Muscle of leg (tissue), 11 donors: Measurements from ENCODE around the gene MADCAM1. TPM values are rescaled to one million over a fixed set of nuclear protein-coding genes. Genes with fewer than 3 reads are reported as not detected.

Experiments
- DNase-seq: peaks from one replicate; pipeline ENCODE4 v3.0.0; 2013
- H3K27ac ChIP-seq: one replicate; pipeline ENCODE4 v1.5.1; 2013; ENCODE audit warnings: mild to moderate bottlenecking, low read length, control low read depth
- H3K27me3 ChIP-seq: one replicate; pipeline ENCODE4 v1.6.1; 2013; ENCODE audit warnings: low read length; ENCODE audit not compliant: control insufficient read depth, insufficient read depth
- H3K36me3 ChIP-seq: one replicate; pipeline ENCODE4 v1.6.1; 2013; ENCODE audit warnings: low read length; ENCODE audit not compliant: control insufficient read depth, insufficient read depth
- H3K4me1 ChIP-seq: one replicate; pipeline ENCODE4 v1.6.1; 2013; ENCODE audit warnings: low read length; ENCODE audit not compliant: control insufficient read depth, insufficient read depth
- H3K4me3 ChIP-seq: one replicate; pipeline ENCODE4 v1.5.1; 2013; ENCODE audit warnings: low read length, control low read depth
- H3K9me3 ChIP-seq: replicated peaks from 2 replicates; pipeline ENCODE4 v1.6.1; 2013; ENCODE audit warnings: low read depth, low read length; ENCODE audit not compliant: control insufficient read depth
- WGBS: methylation state at CpG from one replicate; pipeline ENCODE4 v1.1.5; 2013; ENCODE audit warnings: missing lambda C conversion rate; ENCODE audit not compliant: insufficient coverage; 5-methylcytosine and 5-hydroxymethylcytosine counted together
- polyA plus RNA-seq, 8 donors: library from polyadenylated mRNA; unstranded; fragments of 120-200 nt; gene quantifications; one replicate each; pipeline versions ENCODE4 v1.2.1 to v1.2.3, GENCODE V29; 2013; ENCODE audit warnings: inconsistent platforms in 1 of 8, low replicate concordance in 1 of 8; ENCODE audit not compliant: insufficient read length in 8 of 8, insufficient read depth in 1 of 8
- total RNA-seq: library from RNA; stranded (reverse); fragments of 120-200 nt; gene quantifications from one replicate; pipeline ENCODE4 v1.2.4, GENCODE V29; 2013

MADCAM1 gene
- total and polyA plus RNA-seq, 9 donors: 4.0 to 15.7 (median 10.3) TPM

DNA sequence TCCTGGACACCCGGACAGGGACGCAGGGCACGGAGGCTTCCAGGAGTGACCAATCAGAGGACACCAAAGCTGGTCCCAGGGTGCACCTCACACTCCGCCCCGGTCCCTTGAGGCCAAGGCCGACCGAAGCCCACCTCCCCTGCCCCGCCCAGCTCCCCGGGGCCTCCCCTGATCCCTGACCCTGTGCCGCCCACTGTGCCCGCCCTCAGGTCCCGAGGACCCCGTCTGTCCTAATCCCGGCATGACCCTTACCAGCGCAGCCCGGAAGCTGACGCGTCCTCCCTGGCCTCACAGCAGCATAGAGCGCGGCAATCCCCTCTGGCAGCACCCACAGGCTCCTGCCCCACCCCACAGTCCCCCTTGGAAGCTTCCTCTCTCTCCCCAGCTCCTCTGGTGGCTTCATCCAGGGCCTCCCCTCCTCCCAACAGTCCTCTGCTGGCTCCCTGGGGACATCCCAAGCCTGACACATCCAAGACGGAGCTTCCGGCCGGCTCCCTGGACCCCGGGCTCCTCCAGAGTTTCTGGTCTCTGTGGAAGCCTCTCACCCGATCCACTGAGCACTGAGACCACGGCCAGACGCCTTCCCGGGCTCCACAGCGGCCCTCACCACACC is 27.9 kb downstream of the MADCAM1 start:
- H3K36me3 ChIP-seq: peaks cover 5% of the 10 kb centered on the region
- H3K4me3 ChIP-seq: no peak overlapping the region
- peaks cover 5% of the 10 kb centered on the region for H3K4me1 ChIP-seq
- 62% methylated on average over 25 of the region's 29 CpGs for WGBS
- DNase-seq: no peak
- no peak overlapping the region for H3K27ac ChIP-seq
- H3K27me3 ChIP-seq: no peaks in the 10 kb centered on the region
- peaks cover 10% of the 10 kb centered on the region for H3K9me3 ChIP-seq

DNA sequence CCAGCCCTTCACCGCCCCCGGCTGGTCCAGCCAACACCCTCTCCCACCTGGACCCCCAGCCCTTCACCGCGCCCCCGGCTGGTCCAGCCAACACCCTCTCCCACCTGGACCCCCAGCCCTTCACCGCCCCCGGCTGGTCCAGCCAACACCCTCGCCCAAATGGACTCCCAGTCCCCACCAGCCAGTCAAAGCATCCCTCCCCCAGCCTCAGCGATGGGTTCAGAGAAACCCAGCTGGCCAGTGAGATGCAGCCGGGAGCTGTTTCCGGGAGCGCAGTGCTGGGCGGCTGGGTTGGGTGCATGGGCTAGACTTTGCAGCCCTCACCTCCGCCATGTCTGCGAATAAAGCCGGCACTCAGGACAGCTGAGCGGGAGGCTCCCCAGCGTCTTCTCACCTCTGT is 28.7 kb downstream of the MADCAM1 start:
- Histone ChIP-seq H3K36me3 (peaks cover 1% of the 10 kb centered on the region), H3K27me3 (no peaks in the 10 kb centered on the region), H3K9me3 (peaks cover 10% of the 10 kb centered on the region), H3K4me1 (peaks cover 5% of the 10 kb centered on the region), H3K27ac (no peak overlapping the region), H3K4me3 (no peak overlapping the region)
- 59% methylated on average over 11 of the region's 18 CpGs for WGBS
- no peak for DNase-seq

DNA sequence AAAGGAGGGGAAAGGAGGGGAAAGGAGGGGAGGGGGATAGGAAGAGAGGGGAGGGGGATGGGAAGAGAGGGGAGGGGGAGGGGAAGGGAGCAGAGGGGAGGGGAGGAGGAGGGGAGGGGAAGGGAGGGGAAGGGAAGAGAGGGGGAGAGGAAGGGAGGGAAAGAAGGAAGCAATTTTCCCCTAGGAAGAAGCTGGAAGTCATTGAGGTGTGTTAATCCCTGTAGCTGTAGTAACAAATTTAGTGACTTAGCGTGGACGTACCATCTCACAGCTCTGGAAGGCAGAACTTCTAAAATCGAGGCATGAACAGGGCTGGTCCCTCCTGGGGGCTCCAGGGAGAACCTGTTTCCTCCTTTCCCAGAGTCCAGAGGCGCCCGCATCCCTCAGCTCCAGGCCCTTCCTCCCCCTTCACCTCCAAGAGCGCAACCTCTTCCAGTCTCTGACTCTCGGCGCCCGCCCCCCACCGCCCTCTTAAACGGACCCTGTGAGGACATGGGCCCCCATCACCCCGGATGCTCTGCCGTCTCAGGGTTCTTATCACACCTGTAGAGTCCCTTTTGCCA is 29.7 kb downstream of the MADCAM1 start:
- H3K27me3 ChIP-seq: no peaks in the 10 kb centered on the region
- DNase-seq: no peak
- H3K9me3 ChIP-seq: peaks cover 10% of the 10 kb centered on the region
- H3K36me3 ChIP-seq: no peaks in the 10 kb centered on the region
- peaks cover 11% of the 10 kb centered on the region for H3K4me1 ChIP-seq
- 26% methylated on average over 11 of the region's 13 CpGs for WGBS
- H3K4me3 ChIP-seq: no peak overlapping the region
- no peak overlapping the region for H3K27ac ChIP-seq

DNA sequence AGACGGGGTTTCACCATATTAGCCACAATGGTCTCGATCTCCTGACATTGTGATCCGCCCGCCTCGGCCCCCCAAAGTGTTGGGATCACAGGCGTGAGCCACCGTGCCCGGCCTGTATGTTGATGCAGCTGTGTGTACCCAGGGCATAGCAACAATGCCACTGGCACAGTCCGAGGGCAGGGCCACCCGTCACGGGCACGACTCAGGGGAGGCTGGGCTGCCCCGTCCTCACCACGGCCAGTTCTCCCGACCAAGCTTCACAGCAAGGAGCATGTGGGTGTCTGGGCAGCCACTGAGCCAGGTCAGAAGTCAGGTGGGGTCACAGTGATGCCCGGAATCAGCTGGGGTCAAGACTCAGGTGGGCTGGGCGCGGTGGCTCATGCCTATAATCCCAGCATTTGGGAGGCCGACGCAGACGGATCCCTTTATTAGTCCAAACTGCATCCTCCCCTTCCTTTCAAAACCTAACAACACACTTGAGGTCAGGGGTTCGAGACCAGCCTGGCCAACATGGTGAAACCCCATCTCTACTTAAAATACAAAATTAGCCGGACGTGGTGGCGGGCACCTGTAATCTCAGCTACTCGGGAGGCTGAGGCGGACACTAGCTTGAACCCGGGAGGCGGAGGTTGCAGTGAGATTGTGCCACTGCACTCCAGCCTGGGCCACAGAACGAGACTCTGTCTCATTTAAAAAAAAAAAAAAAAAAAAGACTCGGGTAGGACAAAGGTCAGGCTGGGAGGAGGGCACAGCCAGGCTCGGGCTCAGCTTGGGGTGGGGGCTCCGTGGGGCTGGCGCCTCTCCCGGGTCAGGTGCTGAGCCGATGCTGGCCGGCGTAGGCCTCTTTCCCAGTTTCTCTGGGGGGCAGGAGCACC is 34.1 kb downstream of the MADCAM1 start:
- H3K27ac ChIP-seq: peak overlapping the region; percentile 89
- no peaks in the 10 kb centered on the region for H3K9me3 ChIP-seq
- H3K4me1 ChIP-seq: peaks cover 25% of the 10 kb centered on the region
- DNase-seq: no peak
- H3K36me3 ChIP-seq: peaks cover 14% of the 10 kb centered on the region
- H3K4me3 ChIP-seq: peak overlapping the region; percentile 78
- no peaks in the 10 kb centered on the region for H3K27me3 ChIP-seq
- 68% methylated on average over 30 of the region's 38 CpGs for WGBS

DNA sequence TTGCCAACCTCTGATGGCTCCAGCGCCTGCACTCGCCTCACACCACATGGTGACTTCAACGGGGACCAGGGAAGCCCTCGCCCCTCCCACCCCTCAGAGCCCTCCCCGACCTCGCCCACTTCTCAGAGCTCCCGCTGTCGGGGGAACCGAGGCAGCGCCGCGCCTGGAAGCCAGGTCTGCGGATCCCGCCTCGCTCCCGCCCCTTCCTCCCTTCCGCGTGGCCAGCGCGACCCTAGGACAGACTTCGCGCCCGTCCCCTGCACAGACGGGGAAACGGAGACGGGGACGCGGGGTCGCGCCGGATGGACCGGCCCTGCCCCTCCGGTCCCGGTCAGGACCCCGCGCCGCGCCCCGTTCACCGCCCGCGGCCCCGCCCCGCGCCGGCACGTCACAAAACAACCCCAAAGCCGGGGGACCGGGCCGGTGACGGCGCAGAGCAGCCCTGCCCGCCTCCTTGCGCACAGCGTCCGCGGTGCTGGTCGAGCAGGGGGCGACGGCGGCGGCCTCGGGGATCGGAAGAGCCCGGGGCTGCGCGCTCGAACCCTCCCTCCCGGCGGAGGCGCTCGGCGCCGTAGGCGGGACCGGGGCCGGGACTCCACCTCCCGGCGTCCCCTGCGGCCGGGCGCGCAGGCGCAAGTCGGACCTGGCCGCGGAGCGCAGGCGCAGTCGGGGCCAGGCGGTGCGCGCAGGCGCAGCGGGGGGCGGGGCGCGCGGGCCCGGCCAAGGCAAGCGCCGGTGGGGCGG is 34.9 kb downstream of the MADCAM1 start:
- Histone ChIP-seq H3K4me3 (peak overlapping the region; percentile 78), H3K9me3 (no peaks in the 10 kb centered on the region), H3K27me3 (no peaks in the 10 kb centered on the region), H3K4me1 (peaks cover 25% of the 10 kb centered on the region), H3K36me3 (peaks cover 22% of the 10 kb centered on the region), H3K27ac (peak overlapping the region; percentile 89)
- under 1% methylated on average over 102 of the region's 103 CpGs for WGBS
- DNase-seq: peak; percentile 93

DNA sequence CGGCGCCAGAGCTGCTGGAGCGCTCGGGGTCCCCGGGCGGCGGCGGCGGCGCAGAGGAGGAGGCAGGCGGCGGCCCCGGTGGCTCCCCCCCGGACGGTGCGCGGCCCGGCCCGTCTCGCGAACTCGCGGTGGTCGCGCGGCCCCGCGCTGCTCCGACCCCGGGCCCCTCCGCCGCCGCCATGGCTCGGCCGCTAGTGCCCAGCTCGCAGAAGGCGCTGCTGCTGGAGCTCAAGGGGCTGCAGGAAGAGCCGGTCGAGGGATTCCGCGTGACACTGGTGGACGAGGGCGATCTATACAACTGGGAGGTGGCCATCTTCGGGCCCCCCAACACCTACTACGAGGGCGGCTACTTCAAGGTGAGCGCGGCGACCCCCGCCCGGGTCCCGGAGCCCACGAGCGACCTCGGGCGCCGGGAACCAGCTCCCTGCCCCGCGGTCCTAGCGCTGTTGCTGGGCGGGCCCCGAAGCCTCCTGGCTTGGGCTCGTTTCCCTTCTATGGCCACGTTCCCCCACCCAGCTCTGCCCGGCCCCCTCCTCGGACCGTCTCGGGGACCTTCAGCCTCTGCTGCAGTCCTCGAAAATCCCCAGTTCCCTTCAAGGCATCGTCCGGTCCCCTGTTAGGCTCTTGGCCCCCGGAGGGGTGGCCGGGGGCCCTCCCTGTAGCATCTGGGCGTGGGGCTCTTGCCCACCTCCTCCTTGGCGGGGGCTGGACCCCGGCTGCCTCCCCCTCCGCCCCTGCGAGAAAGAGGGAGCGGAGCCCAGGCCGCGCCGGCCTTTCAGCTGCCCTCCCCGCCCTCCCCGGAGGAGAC is 35.7 kb downstream of the MADCAM1 start, which contains the start of gene CDC34:
Gene CDC34, plus strand, starts transcription at position 8 of the 808 bp plus-strand sequence. Its CDS starts 172 bp downstream, at position 180.
- no peaks in the 10 kb centered on the region for H3K27me3 ChIP-seq
- DNase-seq: no peak

DNA sequence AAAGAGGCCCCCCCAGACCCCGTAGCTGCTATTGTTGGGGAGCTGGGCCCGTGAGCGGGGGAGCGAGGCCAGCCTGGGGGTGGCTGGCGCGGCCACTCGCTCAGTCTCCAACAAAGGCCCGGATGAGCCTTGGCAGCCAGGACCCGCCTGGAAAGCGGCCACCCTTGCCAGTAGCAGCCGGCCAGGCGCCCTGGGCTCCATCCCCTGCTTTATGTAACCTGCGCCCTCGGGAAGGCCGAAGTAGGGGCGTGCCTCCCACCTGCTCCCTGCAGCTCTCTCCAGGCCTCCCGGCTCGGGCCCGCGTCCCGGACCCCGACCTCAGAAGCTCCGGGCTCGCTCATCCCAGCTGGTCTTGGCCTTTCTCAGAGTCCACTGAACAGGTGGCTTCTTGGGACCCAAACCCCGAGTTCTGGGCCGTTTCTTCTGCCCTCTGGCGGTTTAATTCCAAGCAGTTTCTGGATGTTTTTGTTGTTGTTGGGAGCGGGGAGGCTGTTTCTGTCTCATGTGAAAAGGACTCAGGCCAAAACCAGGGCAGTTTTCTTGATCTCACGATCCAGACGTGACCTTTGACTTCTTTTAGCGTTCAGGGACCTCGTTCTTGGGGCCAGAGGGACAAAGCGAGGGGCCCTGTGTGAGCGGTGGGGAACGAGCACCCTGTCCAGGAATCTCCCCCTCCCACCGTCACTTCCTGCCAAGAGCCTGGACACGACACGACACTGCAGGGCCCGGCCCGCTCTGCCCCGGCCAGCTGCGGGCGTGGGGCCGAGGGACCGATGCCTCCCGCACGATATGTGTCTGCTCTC is 36.5 kb downstream of the MADCAM1 start:
- H3K4me3 ChIP-seq: peak overlapping the region; percentile 85
- no peaks in the 10 kb centered on the region for H3K27me3 ChIP-seq
- H3K4me1 ChIP-seq: peaks cover 25% of the 10 kb centered on the region
- peaks cover 34% of the 10 kb centered on the region for H3K36me3 ChIP-seq
- H3K27ac ChIP-seq: peak overlapping the region; percentile 95
- under 1% methylated on average over 41 of the region's 47 CpGs for WGBS
- H3K9me3 ChIP-seq: no peaks in the 10 kb centered on the region
- peak; percentile 88 for DNase-seq

More for the DNA sequence above, 35.7 kb downstream of the MADCAM1 start, which contains the start of gene CDC34:
- Histone ChIP-seq H3K36me3 (peaks cover 29% of the 10 kb centered on the region), H3K4me1 (peaks cover 25% of the 10 kb centered on the region), H3K27ac (peak within 1 kb of the TSS; percentile 95), H3K9me3 (no peaks in the 10 kb centered on the region), H3K4me3 (peak within 1 kb of the TSS; percentile 85)
- WGBS: under 1% methylated on average over 67 of the region's 84 CpGs

DNA sequence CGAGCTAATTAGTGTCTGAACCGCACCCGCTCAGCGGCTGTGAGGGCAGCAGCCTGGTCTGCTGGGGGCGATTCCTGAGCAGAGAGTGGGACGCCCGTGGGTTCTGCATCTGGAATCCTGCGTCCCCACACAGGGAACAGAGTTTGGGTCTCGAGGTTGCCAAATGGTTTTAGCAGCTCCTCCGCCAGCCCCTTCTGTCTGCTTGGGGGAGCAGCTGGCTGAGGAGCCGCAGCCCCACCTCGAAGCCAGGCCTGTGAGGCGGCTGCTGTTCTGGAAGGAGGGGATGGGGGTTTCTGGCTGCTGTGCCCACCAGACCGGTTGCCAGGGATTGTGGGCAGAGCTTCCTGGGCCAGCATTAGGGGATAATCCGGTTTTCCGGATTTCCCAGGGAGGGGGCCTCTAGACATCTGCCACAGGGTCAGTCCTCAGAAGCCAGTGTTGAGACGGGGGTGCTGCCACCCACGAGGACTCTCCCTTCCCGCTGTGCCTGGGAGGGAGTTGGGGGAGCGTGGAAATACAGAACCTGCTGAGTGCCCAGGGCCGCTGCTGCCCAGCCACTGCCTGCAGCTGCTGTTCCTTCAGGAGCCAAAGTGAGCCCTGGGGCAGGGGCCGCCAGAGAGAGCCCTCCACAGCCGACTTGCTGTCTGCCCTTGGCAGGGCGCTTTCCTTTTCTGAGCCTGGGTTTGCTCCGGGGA is 37.2 kb downstream of the MADCAM1 start:
- Histone ChIP-seq H3K9me3 (no peaks in the 10 kb centered on the region), H3K27ac (peak overlapping the region; percentile 95), H3K36me3 (peaks cover 41% of the 10 kb centered on the region), H3K4me1 (peaks cover 25% of the 10 kb centered on the region), H3K27me3 (no peaks in the 10 kb centered on the region), H3K4me3 (peak overlapping the region; percentile 85)
- WGBS: 17% methylated on average over 25 of the region's 25 CpGs
- no peak for DNase-seq
